ENCODE data around the gene CDKAL1.

DNA sequence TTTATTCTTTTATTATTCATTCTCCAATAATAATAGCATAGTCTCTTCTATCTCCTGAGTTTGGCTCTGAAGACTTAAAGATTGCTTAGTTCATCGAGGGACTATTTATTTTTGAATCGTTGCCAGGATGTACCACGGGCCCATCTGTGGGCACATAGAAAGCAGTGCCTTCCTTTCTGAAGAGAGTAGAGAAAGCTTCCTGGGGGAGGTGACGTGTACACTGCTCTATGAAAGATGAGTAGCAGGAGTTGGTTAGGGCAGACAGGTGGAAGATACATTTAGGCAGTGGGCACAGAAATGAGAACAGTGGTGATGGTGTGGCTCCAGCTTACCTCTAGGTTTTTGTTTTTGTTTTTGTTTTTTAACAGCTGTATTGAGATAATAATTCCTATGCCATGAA is 98.4 kb downstream of the CDKAL1 start:
- no peak for TF ChIP-seq SUZ12 (IDR thresholded peaks at IDR 0.05)
- no peak for TF ChIP-seq BHLHE40 (IDR thresholded peaks at IDR 0.05; ENCODE audit: borderline replicate concordance)
- no peak for TF ChIP-seq SP1 (IDR thresholded peaks at IDR 0.05)
- TF ChIP-seq ARNT (IDR thresholded peaks at IDR 0.05), result no peak
- TF ChIP-seq NFRKB (IDR thresholded peaks at IDR 0.05), result no peak
- no peak for TF ChIP-seq ZNF384 (IDR thresholded peaks at IDR 0.05)
- TF ChIP-seq ELF4 (IDR thresholded peaks at IDR 0.05), result no peak
- no peak for TF ChIP-seq HDGF (IDR thresholded peaks at IDR 0.05; ENCODE audit: borderline replicate concordance)
- no peak for TF ChIP-seq CTBP1 (IDR thresholded peaks at IDR 0.05; ENCODE audit: borderline replicate concordance)
- no peak for TF ChIP-seq FOXM1 (IDR thresholded peaks at IDR 0.05; ENCODE audit: borderline replicate concordance)
- no peak for TF ChIP-seq TARDBP (IDR thresholded peaks at IDR 0.05)
- no peak for TF ChIP-seq L3MBTL2 (conservative IDR thresholded peaks at IDR 0.05)
- TF ChIP-seq FOXK2 (IDR thresholded peaks at IDR 0.05), result no peak
- TF ChIP-seq FOXA1 (IDR thresholded peaks at IDR 0.05), result no peak
